HG03135 (cell line): ENCODE measurements around the gene CSK.

Source experiments
- ATAC-seq: cut with Tn5 transposase; IDR thresholded peaks from one replicate; pipeline ENCODE4 v1.9.1; 2021; ENCODE audit warnings: mild to moderate bottlenecking, moderate library complexity; ENCODE audit not compliant: unreplicated experiment

Gene CSK

DNA sequence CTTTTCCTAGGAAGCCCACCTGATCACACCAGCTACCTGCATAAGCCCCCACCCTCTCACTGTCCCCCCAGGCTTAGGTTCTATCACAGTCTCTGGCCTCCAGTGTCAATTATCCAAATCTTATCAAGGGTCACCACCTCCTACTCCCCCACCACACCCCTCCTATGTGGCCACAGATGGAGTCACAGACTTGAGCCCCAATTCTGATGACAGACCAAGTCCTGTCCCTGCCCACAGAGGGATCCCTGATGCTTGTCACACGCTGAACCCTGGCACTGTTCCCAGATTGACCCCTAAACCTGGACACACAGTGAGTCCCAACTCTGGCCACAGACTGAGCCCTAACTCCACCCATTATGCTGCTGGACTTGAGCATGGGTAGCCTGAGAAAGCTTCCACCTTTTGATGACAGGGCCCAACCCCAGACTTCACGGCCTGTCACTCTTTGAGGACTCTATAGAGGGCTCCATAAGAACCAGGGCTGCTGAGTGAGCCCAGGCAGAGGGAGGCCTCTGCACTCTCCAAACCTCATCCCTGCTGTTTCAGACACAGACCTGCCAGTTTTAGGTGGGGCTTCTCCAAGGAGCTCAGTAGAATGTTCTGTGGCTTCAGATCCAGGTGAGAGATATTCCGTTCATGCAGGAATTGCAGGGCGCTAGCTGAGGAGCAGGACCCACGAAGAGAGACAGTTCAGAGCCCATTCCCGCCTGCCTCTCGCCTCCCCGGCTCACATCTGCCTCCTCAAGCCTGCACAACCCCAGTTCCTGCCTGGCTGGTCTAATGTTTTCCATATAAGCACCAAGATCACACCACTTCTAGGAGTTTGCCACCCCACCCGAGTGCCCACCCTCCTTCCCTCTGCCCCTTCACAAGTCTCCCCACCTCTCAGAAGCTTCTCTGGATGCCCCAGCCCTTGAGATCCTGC lies 59.2 kb downstream of the CSK start:
- ATAC-seq, result no peak

DNA sequence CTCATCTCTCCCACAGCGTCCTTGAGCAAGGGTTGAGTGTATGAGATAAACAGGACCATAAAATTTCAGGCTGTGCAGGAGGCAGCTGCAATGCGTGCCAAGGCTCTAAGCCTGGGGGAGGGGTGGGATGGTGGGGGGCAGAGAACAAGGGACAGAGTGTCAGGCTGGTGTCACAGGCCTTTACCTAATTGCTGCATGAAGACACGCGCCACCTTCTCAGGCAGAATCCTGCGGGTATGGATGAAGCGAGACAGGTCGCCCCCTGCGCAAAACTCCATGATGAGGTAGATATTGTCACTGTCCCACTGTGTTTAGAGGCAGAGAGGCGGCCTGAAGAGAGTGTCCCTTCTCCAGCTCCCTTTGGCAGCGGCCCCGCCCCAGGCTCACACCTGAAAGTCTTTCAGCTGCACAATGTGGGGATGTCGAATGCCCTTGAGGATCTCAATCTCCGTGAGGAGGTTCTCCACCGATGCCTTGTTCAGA lies 60.1 kb downstream of the CSK start:
- ATAC-seq, result no peak

DNA sequence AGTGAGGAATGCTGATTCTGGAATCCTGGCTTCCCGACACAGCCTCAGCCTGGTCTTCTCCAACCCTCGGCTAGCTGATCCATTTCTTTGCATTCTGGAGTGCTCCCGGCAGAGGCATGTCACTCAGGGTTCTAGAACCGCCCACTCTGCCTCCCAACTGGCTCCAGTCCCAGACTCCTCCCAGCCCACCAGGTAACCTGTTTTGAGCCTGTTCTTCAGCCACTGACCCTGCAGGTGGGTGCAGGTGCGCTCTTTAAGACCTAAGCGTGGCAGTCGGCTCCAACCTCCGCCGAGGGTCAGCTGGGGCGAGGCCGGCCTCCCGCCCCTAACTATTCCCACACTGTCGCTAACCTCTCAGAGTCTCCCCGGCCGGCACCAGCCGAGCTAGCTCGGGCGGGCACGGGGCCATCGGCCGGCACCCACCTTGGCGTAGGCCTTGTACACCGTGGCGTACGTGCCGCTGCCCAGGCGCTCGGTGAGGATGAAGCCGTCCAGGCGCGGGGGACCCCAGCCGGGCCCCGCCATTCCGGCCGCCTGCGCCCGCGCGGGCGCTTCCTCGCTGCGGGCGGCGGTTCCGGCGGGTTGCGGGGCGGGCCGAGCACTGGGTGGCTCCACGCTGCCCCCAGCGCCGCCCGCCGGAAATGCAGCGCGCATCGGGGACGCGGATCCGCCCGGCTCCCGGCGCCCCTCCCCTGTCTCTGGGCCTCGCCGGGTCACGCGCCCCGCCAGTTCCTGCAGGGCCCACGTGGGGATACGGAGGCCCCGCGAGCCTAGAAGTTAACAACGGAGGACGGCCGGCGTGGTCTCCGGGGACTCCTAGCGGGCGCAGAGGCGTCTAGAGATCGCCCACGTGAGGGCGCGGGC lies 60.9 kb downstream of the CSK start, which contains the start of gene ULK3:
TSS of gene ULK3 (minus strand) at position 576 of the 864 bp plus-strand sequence. CDS start at position 525, 51 bp downstream.
- peak; percentile 72 for ATAC-seq

DNA sequence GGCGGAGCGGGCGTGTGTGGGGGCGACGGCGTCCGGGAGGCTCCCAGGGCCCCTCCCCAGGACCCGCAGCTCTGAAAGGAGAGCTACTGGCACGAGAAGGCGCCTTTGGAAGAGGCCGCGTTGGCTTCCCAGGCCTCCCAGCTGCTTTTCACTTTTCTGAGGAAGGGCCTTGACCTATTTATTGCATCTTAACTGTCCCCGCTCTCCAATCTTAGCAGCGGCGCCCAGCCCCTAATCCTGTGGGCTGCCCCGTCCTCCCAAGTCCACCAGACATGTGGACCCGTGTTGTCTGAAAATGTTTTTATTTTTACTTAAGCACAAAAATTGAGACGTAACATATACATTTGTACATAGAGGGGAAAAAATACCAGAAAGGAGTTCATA lies 61.6 kb downstream of the CSK start:
- no peak for ATAC-seq

DNA sequence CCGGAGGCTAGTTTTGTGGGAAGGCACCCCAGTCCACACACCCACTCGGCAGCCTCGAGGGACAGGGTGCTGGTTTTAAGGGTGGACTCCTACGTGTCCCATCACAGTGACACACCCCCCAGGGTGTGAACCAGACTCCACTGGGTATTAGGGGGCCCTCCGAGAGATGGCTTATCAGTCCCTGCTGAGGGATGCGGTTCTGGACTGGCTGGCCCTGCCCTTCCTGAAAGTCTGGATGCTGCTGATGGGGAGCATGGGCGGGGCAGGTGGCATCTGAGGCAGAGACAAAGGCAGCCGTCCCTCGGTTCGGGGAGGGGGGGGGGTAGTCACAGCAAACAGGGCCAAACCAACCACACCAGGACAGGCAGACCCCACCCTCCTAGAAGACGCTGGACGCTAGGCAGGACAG lies 62.0 kb downstream of the CSK start:
- no peak for ATAC-seq

DNA sequence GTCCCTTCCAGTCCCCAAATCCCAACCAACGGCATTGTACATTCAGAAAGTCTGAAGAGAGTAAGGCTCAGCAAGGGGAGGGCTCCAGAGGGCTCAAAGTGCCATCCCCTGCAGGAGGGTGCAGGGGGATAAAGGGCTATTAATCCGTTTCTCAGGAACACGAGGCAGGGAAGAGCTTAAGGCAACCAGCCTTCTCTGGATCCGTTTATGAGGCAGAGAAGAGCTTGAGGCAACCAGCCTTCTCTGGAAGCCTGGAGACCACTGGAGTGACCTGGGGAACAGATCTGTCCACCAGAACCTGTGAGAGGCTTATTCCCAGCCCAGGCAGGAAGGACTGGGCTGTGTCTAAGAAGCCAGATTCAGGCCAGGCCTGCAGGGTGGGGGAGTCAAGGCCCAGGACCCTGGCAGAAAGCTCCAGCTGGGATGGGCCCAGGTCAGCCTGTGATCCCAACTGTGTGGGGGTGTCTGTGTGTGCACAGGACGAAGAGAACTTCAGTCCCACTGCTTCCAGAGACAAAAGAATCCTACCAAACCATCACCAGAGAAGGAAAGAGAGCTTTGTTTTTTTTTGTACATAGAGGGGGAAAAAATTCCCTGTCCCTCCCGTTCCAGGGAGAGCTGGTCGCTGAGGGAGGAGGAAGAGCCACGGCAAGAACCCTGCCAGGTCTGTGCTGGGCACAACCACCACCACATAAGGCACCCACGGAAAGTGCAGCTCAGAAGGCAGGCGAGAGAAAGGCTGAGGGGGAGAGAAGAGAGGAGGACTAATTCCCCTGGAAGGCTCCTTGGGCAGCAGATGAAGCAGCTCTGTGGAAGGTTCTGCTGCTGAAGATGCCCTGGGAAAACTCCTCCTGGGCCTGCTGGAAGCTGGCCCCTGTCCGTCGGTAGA lies 62.7 kb downstream of the CSK start:
- no peak for ATAC-seq

DNA sequence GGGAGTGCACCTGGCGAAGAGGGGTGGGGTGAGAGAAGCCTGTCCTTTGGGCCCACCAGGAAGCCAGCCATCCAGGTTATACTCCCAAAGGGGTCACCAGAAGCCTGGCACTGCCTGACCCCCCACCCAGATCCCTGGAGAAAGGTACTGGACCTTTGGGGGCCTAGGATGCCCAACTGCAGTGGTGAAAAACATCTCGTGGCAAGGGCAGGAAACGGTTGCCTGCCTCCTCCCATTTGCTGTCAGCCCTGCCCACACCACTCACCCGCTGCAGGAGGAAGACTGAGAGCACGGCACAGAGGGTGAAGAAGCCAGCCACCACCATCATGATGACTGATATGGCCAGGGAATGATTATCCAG lies 63.3 kb downstream of the CSK start:
- no peak for ATAC-seq

DNA sequence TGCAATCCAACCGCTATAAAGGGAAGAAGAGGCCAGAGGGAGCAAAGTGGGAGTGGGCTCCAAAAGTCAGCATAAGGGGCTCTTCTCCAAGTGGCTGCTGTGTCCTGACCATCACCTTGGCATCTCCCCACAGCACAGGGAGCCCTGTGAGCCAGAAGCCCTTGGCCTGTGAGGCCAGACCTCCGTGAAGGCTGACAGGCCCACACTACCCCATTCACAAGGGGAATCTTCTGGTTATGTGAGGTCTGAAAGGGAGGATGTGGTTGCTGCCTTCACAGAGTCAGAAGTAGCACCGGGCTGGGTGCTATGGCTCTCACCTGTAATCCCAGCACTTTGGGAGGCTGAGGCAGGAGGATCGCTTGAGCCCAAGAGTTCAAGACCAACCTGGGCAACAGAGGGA lies 63.7 kb downstream of the CSK start:
- ATAC-seq, result no peak

DNA sequence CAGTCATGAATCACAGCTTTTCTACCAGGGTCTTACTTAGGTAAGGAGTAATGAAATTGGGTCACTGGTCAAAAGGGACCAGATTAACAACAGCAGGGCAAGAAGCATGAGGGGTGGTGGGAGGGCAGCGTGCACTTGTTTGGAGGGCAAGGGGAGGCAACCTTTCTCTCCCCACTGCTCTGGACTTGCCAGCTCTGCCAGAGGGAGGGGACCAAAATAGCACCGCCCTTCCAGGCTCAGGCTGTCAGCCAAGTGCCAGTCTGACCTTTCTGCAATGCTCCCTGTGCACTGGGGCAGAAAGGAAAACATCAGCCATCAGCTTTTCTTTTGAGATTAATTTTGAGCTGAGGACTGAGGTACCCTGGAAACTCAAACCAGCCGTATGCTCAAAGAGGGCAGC lies 65.6 kb downstream of the CSK start:
- ATAC-seq, result no peak

DNA sequence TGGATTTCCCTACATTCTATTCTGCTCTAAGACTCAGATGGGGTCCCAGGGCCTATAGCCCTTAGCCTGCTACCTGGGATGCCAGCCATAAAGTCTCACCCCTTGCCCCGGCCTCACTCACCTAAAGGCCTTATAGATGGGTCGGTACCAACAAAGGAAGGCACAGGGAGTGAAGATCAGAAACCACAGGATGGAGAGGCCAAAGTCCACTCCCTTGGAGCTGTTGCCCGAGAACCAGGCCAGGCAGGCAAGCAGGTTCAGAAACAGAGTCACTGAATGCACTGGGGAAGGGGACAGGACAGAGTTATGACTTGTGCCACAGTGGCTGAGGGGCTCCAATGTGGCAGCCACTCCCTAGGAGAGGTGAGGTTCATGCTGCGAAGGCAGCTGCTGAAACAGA lies 68.5 kb downstream of the CSK start:
- ATAC-seq, result no peak

DNA sequence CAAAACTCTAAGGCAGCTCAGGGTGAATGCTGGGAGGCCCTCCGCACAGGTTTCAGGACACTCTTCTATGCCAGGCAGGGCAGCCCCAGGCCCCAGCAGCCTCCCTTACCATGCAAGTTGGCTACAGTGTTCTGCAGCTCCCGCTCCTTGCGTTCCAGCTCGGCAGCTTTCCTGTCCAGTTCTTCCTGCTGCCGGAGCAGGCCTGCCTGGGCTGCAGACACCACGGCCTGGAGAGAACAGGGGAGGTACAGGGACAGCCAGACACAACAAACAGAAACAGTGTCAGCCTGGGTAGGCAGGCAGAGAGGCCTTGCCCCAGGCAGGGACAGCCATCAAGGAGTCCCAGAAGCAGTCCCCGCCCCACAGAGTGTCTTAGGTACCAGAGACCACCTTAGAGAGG lies 70.1 kb downstream of the CSK start:
- no peak for ATAC-seq
